Left renal pelvis (tissue), 4 donors: ENCODE data around the gene ZNF273. TPM values are rescaled to one million over a fixed set of nuclear protein-coding genes. Genes with fewer than 3 reads are reported as not detected.
"Not testable (repeated sequence)": the region's sequence is repeated elsewhere in the genome, so short reads cannot be mapped to it uniquely, and the experiment has no call there.

Source experiments
- DNase-seq, 4 donors: peaks; one replicate each; pipeline ENCODE4 v3.0.0-alpha.2; 2013; ENCODE audit warnings: low read depth in 4 of 4, low spot score in 3 of 4
- polyA plus RNA-seq, 4 donors: library from polyadenylated mRNA; unstranded; fragments of 120-200 nt; gene quantifications; one replicate each; pipeline ENCODE4 v1.2.1, GENCODE V29; 2013; ENCODE audit not compliant: insufficient read length in 4 of 4

ZNF273 gene
- polyA plus RNA-seq, 4 donors, result 9.9 to 12.2 (median 11.1) TPM

DNA sequence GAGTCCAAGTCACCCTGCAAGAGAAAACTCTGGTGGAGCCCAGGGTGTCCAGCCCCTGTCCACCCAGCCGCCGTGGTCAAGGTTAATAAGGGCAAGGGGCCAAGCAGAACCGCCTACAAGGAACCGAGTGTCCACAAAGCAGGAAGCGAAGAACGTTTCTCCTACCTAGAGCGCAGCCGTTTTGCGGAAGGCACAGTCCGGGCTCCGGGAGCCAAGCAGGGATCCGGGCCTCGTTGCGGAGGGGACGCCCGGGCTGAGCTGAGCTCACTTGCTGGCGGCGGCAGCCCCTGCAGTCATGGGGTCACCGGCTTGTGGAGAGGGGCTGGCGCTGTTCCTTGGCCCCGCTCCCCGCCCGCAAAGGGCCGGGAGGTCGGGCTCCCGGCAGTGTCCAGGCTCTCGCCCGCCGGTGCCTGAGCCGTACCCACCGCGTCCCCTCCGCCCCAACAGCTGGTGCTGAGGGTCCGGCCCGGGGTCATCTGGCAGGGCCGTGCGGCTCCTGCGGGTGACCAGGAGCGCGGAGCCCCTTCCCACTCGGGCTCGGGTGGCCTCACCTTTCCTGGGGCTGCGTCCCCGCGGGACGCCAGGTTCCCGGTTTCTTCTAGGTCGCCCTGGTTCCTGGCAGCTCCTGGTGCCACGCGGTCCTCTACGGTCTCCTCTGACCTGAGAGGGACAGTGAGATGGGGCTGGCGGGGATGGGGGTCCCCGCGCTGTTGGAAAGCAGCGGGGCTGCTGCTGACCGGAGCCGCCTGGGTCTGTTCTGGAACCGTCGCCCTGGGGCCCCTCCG, 14.0 kb upstream of the ZNF273 start:
- DNase-seq, result no peak

DNA sequence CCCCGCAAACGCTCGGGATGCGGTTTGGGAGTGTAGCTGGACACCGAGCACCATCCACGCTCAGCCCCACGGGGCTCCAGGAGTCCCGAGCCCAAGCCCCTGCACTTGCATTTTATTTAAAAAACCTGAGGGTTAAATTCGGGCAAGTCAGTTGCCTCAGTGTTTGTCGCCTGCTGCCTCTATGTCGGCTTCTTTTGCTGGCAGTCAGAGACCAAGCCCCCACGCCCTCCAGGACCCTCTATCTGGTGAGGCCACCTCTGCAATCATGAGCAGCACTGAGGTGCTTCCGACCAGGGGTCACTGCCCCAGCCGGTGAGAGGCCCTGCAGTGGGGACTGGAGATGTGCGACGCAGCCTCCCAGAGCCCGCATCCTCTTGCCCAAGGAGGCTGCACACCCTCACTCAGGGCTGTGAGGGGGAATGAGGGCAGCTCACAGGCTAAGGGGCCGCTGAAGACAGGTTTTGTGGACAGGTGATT, 13.3 kb upstream of the ZNF273 start:
- DNase-seq, result no peak

DNA sequence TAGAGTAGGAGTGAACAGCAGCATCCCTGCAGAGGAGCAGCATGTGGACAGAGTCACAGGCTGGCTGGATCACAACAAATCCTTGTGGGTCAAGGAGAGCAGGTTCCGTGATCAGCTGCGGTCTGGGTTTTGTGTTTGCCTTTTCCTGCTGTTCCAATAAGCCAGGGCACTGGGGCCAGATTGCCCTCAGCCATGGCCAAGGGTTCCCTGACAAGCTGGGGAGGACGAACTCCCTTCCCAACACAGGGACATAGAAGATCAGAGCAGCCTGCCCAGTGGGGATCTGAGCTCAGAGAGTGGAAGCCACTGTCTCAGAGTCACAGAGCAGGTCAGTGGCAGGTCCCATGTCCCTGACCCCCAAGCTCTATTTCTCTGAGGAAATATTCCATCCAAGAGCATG, 12.8 kb upstream of the ZNF273 start:
- not testable (repeated sequence) for DNase-seq

DNA sequence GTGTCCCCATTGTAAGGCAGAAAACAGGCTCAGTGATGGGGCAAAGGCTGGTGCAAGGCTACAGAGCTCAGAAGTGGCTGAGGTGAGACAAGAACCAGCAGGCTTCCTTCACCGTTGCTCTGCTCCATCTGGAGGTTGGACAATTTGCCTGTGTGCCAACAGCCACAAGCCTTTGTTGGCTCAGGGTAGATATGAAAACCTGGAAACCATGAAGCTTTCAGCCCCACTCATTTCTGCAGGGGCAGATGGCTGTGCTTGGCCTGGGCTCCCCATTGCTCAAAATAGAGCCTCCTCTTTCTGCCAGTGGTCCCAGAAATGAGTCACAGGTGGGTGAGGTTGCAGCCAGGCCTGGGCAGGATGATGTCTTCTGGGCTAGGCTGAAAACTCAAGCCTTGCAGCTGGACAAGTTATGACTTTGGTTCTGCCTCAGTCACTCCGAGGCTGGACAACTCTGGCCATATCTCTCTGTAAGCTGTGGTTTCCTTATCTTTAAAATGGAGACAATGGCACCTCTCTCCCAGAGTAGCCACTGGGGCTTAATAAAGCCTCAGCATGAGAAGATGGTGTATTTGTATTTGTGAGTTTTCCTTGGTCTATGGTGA, 12.2 kb upstream of the ZNF273 start:
- DNase-seq, result no peak

DNA sequence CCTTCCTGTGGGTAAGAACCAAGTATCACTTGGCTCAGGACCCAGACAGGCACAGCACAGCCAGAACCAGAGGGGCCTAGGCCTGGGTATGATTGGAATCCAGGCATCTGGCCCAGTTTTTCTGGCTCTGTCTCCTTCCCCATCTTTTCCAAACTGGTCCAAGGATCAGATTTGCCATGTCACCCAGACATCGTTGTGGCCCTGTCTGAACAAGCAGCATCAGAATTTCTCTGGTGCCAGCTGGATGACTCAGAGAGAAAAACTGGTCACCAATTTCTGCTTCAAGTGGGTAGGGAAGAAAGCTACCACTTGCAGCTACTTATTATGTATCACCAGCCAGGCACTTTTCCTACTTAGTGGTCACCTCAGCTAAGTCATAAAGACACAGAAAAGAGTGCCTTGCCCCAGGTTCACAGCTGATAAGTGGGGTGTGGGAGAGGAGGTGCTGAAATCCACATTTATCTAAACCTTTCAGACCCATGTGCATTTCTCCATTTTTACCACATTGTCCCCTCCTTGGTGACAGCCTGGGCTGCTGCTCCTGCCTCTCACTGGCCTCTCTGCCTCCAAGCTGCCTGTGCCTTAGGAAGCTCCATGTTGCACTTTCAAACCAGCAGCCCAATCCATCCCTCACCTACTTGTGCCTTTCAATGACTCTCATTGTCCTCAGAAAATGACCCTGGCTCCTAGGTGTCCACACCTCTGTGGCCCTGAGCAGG, 11.6 kb upstream of the ZNF273 start:
- not testable (repeated sequence) for DNase-seq

DNA sequence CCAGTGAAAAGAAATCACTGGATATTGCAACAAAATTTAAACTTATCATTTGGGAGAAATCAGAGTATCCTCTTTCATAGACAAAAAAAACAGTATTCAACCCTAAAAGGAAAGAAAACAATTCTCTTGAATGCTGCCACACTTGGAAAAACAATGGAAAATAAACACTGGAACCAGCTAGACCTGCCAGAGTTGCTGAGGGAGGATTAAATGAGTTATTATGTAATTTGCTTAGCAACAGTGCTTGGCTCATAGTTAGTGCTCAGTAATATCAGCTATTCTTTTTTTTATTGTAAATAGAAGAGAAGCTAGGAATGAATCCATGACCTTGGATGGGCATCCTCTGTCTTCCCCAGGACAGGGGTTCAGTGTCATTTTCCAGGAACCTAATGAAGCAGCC, 11.0 kb upstream of the ZNF273 start:
- DNase-seq, result no peak

DNA sequence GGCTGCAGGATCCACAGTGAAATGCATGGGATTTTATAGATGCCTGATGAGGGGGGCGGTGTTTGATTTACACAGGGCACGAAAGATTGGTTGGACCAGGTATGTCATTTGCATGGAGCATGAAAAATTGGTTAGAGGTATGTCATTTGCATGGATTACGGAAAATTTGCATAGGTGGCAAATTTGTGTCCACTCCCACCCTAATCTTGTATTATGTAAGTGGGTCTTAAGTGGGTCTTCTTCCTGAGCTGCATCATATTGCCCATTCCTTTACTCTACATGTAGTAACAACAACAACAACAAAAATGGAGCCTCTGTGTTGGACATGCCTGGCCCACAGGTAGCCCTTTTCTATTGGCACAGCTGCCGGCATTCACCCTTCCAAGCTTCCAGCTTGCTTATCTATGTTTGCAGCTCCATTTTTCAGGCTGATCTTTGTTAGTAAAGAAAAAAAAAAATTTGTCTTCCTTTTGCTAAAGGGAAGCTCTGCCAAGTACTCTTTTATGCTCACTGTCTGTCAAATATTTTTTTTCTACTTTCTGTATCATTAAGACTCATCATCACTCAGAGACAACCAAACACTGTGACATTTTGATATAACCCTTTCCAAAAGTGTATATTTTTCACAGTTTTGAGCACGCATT, 10.3 kb upstream of the ZNF273 start:
- no peak for DNase-seq

DNA sequence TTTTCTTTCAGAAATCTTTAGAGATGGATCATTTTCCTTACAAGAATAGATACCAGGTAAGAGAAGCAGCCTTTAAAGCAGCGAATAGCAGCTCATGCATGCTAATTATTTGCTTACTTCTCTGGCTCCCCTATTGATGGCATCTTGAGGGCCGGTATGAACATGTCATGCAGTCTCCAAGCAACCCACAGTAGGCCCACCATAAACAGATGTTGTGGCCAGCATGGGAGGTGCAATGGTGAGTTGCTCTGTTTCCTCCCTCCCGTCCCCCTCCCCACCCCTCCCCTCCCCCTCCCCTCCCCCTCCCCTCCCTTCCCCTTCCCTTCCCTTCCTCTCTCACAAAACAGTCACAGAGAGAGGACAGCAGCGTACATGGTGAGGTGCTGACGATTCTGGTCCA, 9.7 kb upstream of the ZNF273 start:
- DNase-seq, result no peak

DNA sequence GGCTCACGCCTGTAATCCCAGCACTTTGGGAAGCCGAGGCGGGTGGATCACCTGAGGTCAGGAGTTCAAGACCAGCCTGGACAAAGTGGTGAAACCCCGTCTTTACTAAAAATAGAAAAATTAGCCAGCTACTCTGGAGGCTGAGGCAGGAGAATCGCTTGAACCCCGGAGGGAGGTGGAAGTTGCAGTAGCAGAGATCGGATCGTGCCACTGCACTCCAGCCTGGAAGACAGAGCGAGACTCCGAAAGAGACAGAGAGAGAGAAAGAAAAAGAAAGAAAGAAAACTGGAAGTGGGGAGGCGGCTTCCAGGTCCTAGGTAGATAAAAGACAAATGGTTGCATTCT, 640 bp upstream of the ZNF273 start:
- DNase-seq, result not testable (repeated sequence)

DNA sequence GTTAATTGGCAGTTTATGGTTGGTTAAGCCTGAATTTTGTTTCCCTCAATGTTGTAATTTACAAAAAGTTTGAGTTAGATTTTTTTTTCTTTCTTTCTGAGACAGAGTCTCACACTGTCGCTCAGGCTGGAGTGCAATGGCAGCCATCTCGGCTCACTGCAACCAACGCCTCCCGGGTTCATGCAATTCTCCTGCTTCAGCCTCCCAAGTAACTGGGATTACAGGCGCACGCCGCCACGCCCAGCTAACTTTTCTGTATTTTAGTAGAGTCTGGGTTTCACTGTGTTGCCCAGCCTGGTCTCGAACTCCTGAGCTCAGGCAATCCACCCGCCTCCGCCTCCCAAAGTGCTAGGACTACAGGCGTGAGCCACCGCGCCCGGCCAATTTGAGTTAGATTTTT, 935 bp downstream of the ZNF273 start:
- no peak for DNase-seq

DNA sequence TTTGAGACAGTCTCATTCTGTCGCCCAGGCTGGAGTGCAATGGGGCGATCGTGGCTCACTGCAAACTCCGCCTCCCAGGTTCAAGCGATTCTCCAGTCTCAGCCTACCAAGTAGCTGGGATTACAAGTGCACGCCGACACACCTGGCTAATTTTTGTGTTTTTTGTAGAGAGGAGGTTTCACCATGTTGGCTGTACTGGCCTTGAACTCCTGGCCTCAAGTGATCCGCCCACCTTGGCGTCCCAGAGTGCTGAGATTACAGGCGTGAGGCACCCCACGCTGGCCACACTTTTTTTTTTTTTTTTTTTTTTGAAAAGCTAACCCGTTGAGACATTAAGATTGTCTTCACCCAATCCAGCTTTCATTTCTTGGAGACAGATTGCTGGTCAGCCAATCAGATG, 2.1 kb downstream of the ZNF273 start:
- no peak for DNase-seq

DNA sequence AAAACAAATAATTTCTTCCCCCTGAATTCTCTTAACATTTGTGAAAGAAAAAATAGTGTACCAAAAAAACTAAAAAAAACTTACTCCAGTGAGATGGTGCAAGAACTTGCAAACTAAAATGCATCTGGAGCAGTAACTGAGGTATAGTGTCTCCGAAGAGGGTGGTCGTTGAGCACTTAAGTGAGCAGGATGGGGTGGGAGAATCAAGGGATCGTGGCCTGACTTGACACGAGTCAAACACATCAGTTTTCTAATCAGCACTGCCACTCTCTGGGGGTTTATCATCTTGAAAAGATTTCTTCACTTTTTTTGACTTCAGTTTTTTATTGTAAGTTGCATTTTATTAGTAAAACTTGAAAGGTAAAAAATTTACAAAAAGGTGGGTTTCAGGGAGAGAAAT, 2.5 kb downstream of the ZNF273 start:
- no peak for DNase-seq

DNA sequence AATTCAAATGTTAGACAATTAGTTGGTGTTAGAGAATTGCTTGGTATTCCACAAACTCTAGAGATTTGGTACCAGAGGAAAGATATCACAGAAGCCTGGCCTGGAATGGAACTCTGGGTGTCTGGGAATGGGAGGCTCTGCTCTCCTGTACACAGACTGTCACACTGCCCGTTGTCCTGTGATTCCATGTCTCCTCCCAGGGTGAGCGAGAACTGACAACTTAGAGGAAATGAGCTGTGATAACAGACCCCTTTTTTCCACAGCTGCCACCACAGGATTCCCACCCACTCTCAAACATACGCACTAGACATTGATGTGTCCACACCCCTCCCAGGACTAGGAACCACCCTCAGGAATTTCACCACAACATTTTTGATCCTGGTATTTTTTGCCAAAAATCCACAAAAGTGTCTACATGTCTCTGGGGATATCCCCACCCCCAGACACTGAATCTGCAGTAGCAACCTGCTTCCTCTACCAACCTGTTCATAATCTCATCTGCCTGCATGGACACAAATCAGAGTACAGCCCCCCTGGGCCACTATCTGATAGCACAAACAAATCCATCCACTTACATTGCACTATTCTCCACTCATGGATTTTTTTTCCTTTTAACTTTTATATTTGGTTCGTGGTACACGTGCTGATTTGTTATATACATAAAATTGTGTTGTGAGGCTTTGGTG, 4.7 kb downstream of the ZNF273 start:
- no peak for DNase-seq

DNA sequence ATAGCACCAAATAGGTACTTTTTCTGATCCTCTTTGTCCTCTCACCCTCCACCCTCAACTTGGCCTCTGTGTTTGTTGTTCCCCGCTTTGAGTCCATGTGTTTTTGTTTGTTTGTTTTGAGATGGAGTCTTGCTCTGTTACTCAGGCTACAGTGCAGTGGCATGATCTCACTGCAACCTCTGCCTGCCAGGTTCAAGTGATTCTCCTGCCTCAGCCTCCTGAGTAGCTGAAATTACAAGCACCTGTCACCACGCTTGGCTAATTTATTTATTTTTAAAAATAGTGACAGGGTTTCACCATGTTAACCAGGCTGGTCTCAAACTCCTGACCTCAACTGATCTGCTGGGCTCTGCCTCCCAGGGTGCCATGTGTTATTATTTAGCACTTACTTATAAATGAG, 5.3 kb downstream of the ZNF273 start:
- no peak for DNase-seq

DNA sequence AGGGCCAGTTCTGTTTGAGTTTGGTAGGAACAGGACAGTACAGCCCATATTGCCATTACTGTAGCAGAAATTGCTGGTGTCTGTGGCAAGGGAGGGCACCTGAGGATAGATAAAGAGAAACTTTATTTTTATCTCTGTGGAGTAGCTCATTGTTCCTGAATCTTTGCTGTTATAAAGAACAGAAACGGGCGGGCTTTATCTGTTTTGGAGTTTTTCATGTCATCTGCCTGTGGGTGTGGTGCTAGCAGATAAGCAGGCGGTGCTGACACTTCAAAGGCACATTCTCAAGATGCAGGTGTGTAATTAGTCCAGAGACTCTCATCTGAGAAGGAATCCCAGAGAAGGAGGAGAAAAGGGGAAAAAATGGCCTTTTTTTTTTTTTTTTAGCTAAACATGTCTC, 11.5 kb downstream of the ZNF273 start:
- no peak for DNase-seq

DNA sequence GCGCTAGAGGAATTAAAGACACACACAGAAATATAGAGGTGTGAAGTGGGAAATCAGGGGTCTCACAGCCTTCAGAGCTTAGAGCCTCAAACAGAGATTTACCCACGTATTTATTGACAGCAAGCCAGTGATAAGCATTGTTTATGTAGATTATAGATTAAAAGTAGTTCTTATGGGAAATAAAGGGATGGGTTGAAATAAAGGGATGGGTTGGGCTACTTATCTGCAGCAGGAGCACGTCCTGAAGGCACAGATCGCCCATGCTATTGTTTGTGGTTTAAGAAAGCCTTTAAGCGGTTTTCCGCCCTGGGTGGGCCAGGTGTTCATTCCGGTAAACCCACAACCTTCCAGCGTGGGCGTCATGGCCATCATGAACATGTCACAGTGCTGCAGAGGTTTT, 12.2 kb downstream of the ZNF273 start:
- not testable (repeated sequence) for DNase-seq

DNA sequence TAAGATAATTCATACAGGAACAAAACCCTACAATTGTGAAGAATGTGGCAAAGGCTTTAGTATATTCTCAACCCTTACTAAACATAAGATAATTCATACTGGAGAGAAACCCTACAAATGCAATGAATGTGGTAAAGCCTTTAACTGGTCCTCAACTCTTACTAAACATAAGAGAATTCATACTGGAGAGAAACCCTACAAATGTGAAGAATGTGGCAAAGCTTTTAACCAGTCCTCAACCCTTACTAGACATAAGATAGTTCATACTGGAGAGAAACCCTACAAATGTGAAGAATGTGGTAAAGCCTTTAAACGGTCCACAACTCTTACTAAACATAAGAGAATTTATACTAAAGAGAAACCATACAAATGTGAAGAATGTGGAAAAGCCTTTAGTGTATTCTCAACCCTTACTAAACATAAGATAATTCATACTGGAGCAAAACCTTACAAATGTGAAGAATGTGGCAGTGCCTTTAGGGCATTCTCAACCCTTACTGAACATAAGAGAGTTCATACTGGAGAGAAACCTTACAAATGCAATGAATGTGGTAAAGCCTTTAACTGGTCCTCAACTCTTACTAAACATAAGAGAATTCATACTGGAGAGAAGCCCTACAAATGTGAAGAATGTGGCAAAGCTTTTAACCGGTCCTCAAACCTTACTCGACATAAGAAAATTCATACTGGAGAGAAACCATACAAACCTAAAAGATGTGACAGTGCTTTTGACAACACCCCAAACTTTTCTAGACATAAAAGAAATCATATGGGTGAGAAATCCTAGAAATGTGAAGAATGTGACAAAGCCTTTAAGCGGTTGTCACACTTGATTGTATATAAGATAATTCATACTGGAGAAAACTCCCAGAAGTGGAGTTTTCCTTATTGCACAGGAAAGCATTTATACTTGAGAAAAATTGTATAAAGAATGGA, 25.4 kb downstream of the ZNF273 start:
- DNase-seq, result not testable (repeated sequence)

DNA sequence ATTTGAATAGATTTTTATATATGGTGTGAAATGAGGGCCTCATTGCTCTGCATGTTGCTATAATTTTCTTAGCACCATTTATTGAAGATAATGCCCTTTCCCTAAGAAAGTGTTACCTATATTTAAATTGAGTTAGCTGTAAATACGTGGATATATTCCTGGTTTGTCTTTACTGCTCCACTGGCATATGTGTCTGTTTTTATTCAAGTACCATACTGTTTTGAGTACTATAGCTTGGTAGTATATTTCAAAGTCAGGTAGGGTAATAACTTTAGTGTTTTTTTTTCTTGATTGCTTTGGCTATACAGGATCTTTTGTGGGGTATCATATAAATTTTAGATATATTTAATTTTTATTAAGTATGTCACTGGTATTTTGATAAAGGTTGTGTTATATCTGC, 31.4 kb downstream of the ZNF273 start:
- DNase-seq, result no peak

DNA sequence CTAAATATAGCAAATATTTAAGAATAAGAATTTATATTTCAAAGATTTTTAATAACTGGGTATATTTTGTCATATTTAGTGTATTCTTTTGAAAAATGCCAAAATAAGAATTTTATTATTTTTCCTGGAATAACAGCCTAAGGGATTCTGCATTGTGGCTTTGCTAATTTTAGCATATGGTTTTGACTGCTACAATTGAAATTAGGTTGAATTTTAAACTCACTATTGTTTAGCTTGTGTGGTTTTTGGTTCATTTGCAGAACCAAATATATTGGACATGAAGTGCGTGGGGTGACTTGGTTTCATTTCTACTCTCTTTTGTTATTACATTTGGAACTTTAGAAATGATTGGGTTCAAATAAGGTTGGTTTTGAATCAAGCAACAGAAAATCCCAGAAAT, 35.5 kb downstream of the ZNF273 start:
- no peak for DNase-seq

DNA sequence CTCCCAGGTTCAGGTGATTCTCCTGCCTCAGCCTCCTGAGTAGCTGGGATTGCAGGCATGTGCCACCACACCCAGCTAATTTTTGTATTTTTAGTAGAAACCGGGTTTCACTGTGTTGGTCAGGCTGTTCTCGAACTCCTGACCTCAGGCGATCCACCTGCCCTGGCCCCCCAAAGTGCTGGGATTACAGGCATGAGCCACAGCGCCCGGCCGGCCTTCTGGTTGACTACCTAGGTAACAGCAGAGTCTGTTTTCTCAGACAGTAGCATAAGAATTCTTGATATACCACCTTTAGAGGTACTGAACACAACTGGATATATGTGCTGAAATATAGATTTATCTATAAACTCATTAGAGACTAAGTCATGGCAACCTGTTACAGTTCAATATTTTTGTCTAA, 36.9 kb downstream of the ZNF273 start:
- DNase-seq, result not testable (repeated sequence)
